GM19328 (cell line): ENCODE data around the gene C10orf95.

Source experiments
- ATAC-seq: cut with Tn5 transposase; IDR thresholded peaks from one replicate; pipeline ENCODE4 v1.9.1; 2021; ENCODE audit warnings: mild to moderate bottlenecking, moderate library complexity; ENCODE audit not compliant: unreplicated experiment

The C10orf95 gene

GRCh38 chr10:102405108-102405571 is 46.2 kb downstream of the C10orf95 start:
- no peak for ATAC-seq

- ATAC-seq, result no peak
Measured at GRCh38 chr10:102404361-102405107, 46.8 kb downstream of the C10orf95 start.

DNA sequence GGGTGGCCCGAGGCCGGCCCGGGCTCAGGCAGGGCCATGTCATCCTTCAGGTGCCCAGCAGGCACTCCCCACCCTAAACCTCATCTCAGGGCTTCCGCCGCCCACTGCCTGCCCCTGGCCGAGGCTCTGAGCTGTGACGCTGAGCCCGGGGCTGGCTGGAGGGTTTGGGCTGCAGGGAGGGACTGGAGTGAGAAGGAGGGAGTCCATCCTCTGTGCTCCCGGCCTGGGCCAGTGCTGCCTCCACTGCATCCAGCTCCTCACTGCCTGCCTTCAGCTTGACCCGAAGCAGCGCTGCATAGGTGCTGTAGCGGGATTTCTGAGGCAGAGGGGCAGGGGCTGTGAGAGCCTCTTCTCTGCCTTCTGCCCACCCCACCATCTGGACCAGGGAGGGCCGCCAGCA is 48.2 kb downstream of the C10orf95 start:
- no peak for ATAC-seq

- ATAC-seq, result no peak
Measured at GRCh38 chr10:102402512-102402896, 48.8 kb downstream of the C10orf95 start.

DNA sequence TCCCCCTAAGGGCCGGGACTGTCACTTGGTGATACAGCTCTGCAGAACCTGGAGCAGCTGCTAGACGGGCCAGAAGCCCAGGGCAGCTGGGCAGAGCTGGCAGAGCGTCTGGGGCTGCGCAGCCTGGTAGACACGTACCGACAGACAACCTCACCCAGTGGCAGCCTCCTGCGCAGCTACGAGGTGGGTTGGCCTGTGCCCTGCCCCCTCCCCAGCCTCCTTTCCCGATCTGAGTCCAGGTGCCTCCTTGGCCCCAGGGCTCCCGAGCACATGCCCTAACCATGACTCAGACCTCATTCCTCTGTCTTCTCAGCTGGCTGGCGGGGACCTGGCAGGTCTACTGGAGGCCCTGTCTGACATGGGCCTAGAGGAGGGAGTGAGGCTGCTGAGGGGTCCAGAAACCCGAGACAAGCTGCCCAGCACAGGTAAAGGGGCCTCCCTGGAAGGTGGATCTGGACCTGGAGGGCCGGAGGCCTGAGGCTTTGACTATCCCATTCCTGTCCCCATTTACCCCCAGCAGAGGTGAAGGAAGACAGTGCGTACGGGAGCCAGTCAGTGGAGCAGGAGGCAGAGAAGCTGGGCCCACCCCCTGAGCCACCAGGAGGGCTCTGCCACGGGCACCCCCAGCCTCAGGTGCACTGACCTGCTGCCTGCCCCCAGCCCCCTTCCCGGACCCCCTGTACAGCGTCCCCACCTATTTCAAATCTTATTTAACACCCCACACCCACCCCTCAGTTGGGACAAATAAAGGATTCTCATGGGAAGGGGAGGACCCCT is 49.4 kb downstream of the C10orf95 start:
- no peak for ATAC-seq

DNA sequence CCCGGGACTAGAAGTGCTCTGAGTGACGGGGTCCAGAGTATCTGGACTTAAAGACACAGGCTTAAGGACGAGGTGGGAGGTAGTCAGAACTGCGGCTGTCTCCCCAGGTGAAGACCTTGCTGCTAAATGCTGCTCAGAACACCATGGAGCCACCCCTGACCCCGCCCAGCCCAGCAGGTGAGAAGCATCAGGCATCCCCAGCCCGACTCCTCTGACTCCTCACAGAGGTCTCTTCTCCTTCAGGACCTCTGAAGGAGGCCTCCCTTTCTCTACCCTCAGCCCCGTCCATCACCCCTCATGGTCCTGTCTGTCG is 50.0 kb downstream of the C10orf95 start:
- ATAC-seq, result no peak

DNA sequence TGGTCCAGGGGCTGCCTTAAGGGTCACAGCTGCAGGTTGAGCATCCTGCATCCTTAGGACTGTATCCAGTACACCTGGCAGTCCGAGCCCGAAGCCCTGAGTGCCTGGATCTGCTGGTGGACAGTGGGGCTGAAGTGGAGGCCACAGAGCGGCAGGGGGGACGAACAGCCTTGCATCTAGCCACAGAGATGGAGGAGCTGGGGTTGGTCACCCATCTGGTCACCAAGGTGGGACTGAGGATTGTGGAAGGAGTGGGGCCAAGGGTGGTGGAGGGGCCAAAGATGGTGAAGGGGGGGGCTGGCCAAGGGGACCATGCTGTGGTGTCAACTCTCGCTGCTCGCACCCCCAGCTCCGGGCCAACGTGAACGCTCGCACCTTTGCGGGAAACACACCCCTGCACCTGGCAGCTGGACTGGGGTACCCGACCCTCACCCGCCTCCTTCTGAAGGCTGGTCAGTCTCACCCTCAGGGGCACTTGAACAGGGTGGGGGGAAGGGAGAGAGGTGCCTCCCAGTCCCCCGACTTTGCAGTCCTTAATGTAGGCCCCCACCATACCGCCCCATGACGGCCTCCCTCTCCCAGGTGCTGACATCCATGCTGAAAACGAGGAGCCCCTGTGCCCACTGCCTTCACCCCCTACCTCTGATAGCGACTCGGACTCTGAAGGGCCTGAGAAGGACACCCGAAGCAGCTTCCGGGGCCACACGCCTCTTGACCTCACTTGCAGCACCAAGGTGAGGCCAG is 50.6 kb downstream of the C10orf95 start:
- ATAC-seq, result no peak

- no peak for ATAC-seq
Measured at GRCh38 chr10:102400076-102400475, 51.3 kb downstream of the C10orf95 start.
